Activated CD4-positive, CD25-positive, alpha-beta regulatory T cell treated with anti-CD3 and anti-CD28 coated beads, Interleukin-2, amount 50 U/mL, for 24 hours (primary cell): ENCODE data around the gene RAD51AP2.
A peak's percentile ranks its signal among the peaks of the same experiment; 100 is the strongest.
"Not testable (repeated sequence)": the region's sequence is repeated elsewhere in the genome, so short reads cannot be mapped to it uniquely, and the experiment has no call there.

ENCODE experiments used
- ATAC-seq, 2 donors: fragments of 150-1000 bp; cut with Tn5 transposase; one replicate each; pipeline ENCODE4 v1.10.0; 2021; ENCODE audit warnings: mild to moderate bottlenecking in 1 of 2, moderate library complexity in 1 of 2

Gene RAD51AP2

DNA sequence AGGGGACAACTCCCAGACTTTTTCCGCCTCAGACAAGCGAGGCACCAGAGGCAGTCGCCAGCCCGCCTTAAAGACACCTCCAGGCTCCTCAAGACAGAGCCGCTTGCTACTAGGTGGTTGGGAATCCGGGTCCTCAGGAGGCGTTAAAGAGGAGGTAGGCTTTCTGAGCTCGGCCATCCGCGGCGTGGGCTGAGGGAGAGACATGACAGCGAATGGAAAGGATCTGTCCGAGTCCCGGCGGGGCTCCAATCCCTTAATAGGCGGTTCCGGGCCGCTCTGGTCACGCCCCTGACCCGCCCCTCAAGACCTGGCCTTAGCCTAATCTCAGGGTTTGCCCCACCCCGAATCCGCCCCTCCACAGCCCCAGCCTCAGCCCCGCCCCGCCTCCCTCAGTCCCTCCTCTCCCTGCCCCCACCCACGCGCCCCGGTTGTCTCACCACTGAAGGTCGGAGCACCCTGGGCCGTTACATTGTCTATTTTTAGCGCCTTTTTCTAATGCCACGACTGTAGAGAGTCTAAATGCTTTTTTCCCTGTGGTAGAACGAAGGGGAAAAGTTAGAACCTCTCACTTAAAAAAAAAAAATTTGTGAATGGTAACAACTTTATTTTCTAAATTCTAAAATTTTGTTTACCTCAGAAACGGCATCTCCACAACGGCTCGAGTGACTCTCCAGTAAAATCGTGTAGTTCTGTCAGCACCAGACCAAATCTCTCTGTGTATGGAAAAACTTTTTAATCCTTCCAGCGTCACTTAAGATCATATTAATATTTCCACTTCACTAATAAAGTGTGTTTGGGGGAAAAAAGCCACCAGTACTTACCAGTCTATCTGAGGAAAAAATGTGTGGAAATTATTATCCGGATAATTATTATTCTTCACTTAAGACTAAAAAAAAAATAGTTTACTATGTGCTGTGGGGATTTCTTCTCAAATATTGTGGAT is at the start of gene RAD51AP2:
Gene RAD51AP2, minus strand, starts transcription at position 229 of the 943 bp plus-strand sequence. Its CDS starts 25 bp downstream, at position 204.
- peak in 1 of 2 donors; percentile 33 for ATAC-seq

DNA sequence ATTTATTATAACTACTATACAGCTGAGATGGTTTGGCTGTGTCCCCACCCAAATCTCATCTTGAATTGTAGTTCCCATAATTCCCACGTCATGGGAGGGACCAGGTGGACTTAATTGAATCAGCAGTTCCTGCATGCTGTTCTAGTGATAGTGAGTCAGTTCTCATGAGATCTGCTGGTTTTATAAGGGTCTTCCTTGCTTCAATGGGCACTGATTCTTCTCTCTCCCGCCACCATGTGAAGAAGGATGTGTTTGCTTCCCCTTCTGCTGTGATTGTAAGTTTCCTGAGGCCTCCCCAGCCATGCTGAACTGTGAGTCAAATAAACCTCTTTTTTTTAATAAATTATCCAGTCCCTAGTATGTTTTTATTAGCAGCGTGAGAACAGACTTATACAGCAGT is 47.5 kb upstream of the RAD51AP2 start:
- ATAC-seq = not testable (repeated sequence)

DNA sequence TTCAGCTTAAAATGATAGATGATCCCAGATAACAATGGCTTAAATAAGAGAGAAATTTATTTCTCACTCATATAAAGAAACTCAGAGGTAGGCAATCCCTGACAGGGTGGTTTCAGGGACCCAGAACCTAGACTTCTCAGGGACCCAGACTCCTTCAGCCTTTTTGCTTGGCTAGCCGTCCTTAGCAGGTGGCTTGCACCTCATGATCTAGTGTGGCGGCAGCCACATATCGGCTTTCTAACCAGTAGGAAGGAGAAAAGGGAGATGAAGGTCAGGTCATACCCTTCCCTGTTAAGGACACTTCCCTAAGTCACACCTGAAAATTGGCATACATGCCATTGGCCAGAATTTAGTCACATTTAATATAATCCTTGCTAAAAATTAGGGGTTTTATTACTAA is 40.6 kb upstream of the RAD51AP2 start:
- no peak for ATAC-seq

DNA sequence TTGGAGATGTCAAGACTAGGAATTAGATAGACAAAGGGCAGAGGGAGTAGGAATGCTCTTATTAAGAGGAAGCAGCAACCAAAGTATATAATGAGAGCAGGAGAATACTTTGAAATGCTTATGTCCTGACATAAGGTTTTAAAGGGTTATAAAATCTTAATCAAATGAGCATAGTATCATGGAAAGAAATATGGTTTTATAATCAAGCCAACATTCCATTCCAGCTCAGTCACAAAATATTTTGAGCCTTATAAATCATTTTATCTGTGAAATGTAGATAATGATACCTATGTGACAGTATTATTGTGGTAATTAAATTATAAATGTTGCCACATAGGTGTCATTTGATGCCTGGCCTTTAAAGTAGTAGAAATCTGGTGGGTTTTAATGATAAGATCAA is 39.8 kb upstream of the RAD51AP2 start:
- ATAC-seq = no peak

DNA sequence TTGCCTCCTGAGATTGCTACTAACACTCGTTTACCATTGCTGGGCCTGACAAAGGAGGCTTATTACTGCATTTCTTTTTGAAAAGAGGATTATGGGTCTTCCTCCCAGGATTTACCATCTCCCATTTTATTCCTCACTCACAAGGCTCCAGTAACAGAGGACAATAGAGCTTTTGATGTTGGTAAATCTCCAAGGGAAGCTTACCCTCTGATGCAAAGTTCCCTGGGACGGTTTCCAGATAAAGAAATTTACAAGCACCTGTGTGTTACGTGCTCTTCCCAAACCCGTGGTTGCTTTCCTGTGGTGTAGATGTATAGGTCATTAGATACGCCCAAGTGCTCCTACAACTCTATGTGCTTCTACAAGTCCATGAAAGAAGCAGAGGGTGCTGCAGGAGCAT is 39.4 kb upstream of the RAD51AP2 start:
- ATAC-seq = no peak

DNA sequence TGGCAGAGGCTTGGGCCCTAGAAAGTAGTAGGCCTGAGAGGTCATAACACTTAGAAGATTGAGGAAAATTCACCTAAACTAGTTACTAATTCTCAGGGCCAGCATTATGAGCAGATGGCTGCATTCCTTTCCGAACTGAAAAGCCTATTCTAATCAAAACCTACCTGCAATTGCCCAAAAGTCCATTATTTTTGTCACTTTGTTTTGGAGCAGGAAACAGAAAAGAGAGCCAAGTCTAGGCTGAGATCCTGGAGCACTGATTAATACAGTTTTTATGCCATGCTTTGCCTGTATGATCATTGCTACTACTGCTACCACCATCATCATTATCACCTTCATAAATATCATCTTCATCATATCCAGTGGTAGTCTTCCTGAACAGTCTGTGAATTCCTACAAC is 36.9 kb upstream of the RAD51AP2 start:
- ATAC-seq = no peak

DNA sequence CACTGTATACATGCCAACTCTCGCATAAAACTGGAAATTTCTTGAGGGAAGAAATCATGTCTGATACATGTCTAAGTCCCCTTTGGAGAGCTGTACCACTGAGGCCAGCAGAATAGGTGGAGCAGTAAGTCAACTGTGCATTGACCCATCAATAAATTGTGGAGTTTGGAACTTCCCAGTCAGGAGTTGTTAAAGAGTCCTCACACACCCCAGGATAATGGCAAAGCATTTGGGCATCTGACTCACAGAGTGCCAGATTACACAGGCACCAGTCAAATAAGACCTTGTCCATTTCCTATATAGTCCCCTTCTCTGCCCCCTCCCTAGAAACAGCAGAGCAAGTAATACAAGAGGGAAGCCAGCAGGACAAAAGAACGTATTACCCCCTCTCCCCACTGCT is 32.7 kb upstream of the RAD51AP2 start:
- ATAC-seq = no peak

DNA sequence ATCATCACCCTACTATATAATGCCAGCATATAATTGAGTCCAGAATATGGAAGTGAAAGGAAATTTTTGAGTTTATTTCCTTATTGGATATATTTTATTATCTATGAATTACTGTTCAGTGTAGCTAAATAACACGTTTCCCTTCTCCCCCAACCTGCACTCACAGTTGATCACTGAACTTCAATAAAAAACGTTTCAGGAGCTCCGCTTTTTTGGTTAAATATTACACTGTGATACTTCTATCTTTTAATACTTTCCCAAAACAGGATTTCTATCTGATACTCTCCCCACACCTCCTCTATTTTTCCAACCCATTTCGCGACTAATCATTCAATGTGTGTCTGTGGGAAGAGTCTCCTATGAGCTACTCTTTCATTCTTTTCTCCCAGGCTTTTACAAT is 29.5 kb upstream of the RAD51AP2 start:
- ATAC-seq = no peak

DNA sequence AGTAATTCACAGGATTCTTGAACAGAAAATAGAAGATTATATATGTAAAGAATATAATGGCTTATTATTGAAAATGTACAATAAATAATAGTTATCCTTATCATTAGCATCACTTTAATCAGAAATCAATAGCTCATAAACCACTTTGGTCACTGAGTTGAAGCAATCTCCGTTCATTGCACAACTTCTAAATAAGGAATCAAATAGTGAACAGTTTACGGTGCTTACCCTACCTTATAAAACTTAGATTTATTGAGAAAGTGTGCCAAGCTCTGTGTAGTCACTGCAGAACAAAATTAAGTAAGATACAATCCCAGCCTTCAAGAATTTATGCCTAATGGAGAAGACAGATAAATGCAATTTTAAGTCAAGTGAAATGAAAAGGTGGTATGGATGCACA is 29.0 kb upstream of the RAD51AP2 start:
- no peak for ATAC-seq

DNA sequence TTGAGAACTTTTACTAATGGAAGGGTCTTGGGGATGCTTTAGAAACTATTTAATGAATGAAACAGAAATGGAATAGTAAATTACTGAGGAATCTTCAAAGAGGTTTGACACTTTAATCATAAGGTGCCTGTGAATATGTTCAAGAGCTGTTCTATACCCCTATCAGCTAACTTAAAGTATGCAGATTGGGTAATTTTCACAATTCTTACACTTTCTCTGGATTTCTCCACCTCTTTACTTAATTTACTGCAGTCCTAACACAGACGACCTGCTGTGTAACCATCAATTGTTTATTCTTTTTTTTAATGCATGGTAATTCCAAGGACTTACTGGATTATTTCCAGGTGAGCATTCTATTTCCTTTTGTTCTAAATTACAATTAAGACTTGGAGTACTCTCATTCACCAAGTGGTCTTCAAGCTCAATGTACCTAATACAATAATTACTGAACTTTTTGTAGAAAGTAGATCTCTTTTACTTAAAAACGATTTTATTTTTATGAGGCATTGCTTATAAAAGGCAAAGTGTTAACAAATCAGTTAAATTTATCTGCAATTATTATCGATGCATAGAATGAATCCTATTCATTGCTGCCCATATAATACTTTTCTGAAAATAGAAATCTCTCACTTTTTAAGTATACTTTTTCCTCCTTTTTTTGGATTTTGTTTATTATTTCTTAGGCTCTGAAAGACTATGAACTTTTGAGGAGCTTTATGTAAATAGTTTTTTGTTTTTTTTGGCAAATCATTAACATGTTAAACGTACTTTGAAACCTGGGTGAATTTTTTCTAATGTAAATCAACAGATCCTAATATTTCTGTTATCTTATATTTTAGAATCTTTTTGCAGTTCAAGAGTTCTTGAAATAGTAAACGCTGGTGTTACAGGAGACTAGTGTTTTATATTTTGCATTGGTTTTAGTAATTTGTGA is 27.7 kb upstream of the RAD51AP2 start:
- ATAC-seq = no peak

DNA sequence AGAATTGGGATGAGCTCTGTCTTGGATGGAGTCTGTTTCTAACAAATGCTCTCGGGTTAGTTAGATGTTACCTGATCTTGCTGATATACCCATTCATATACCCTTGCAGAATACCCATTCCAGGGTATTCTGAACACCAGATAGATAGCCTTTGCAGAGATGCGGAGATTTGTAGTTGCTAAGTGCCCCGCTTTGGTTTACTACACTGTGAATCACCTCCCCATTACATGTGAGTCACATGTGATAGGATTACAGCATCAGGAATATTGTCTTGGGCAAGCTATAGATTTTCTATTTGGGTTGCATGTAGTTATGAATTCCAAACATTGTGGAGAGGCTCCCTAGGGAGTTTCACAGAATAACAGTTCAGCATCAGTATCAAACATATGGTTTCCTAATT is 26.0 kb upstream of the RAD51AP2 start:
- ATAC-seq = no peak

DNA sequence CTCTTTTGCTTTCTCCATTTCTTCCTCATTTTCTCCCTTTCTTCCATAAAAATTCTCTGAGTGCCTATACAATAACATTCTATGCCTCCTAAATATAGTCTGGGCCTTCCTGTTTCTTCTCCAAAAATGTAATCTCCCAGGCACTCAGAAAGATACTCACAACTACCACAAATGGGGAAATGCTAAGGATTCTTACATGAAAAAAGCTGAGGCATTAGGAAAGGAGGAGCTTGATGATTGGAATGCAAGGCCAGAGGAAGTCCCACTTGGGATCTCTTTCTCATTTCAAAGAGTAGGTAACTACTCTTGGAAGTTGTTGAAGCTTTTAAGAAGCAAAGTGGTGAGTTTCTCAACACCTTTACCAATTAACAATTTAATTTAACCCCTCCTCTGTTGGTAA is 25.6 kb upstream of the RAD51AP2 start:
- no peak for ATAC-seq

DNA sequence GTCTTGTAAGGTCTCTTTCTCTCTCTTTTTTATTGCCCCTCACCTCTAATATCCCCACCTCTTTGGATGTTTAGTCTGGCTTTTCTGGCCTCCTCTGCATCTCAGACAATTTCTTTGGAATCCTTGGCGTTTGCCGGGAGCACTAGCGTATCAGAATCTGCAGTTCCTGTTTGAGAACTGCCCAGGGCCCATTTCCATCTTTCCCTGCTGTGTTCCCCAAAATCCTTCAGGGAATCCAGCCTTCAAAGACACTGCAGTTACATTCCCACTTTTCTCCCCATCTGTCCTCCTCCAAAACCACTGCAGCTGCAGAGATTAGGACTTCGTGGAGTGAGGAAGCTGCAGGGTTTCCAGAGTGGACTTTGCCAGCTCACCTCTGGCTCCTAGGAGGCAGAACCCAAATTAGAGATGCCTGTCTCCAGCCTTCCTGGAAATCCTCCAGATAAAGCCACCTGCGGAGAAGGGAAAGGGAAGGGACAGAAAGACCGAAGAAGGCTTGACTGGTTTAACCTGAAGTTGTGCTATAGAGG is 25.0 kb upstream of the RAD51AP2 start:
- no peak for ATAC-seq

DNA sequence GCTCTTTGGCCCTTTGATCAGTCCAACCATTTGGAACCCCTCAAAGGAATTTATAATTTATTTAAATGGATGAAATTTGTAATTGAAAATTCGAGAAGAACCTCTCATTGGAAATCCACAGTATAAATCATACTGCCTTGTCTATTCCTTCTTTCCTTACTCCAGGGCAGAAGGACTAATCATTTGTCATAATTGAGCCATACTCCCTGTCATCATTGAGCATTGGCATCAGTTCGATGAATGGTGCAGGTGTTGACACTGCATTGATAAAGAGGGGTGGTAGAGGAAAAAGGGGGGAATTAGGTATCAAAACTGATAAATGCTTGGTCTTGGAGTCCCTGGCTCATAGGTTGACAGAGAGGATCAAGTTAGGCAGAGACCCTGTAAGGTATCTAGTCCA is 24.2 kb upstream of the RAD51AP2 start:
- ATAC-seq = no peak

DNA sequence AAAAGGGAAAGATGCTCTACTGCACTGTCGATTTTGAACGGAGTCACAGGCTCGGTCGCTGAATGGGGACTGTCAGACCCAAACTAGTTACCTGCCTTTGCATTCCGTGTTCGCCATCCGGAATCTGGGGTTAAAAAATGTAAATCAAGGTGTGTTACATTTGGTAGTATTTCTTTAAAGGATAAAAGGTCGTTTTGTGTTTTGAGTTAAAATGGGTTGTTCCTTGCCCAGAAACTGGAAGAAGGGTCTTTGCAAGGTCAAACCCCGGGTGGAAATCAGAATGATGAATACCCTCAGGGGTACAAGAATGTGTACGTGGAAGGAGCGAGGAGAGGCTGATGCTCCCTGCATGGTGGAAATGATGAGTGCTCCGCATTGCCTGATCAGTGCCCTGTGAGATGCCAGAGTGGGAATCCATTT is 23.3 kb upstream of the RAD51AP2 start:
- ATAC-seq = no peak

DNA sequence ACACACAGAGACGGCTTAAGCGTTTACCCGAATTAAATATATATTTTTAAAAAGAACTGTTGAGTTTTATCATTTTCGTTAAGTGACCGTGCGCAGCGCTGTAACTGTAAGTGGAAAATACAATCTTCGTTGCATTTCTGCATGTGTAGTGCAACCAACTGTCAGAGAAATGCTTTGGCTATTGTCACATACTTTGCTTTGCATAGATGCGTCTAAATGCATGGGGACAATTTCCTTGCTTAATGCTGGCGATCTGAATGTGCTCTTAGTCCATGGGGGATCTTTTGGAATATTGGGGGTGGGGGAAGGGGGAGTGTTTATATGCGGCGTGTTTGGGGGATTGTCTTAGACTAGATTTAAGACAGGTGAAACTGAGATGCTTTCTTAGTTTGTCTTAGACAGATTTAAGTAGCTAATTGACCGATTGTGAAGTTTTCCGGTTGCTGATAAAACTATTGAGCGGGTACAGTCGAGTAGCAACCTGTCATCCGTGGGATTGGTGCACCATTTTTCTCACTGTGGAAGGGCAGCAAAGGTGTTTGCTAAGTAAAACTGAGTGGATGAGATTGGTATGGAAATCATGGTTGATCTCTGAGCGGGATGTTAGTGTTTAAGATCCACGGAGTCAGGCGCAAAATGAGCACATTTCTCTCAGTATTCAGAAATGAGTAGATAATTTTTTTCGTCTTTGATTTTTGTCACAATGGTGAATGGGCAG is 22.7 kb upstream of the RAD51AP2 start:
- no peak for ATAC-seq

DNA sequence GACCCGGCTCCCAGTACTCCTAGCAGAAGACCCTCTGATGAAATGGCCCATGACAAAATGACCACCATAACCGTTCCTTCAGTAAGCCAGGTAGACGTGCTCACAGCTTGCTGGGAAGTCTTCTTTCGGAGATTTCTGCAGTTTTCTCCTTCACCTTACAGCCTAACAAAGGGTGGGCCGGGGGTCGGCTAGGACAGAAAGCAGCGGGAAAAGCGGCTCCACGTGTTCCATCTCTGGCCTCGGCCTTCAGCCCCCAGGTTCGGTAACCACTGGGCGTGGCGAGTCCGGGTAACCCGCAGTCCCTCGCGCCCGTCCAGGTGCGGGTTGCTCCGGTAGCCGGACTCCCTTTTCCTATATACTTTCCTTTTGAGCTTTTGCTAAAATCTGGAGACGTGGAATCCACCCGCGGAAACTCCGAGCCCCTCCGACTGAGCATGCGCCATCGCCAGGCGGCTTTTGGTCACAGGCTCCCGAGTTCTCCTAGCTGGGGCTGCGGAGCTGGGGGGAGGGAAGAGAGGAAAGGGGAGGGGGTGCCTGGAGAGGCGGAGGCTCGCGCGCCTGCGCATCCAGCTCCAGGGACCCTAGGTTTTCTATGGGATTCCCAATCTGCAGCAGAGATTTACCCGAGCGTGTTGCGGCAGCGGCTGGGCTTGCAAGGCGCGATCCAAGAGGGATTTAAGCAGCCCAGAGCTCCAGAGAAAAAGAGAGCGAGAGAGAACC is 22.0 kb upstream of the RAD51AP2 start, which contains the start of gene VSNL1:
Gene VSNL1, plus strand, starts transcription at position 604 of the 720 bp plus-strand sequence. CDS start 51,379 bp downstream, outside the sequence.
- no peak for ATAC-seq

DNA sequence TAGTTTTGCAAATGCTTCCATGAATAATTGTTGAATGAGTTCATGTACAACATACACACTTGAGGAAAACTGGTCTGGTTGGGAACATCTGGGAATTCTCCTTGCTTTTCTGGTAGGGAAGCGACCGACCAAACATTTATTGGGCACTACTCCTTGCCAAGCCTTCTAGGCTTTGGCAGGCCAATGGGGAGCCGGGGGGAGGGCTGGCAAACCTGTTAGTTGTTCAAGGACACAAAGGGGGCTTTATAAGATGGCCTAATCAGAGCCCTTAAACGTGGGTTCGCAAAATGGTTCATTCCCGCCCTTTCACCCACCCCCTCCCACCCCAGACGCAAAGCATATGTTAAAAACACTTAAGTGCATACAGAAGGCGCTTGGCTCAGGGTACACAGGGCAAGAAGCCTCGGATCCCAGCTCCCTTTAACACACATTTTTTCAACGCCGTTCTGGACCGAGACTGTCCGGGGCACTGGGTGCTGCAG is 21.4 kb upstream of the RAD51AP2 start:
- no peak for ATAC-seq

DNA sequence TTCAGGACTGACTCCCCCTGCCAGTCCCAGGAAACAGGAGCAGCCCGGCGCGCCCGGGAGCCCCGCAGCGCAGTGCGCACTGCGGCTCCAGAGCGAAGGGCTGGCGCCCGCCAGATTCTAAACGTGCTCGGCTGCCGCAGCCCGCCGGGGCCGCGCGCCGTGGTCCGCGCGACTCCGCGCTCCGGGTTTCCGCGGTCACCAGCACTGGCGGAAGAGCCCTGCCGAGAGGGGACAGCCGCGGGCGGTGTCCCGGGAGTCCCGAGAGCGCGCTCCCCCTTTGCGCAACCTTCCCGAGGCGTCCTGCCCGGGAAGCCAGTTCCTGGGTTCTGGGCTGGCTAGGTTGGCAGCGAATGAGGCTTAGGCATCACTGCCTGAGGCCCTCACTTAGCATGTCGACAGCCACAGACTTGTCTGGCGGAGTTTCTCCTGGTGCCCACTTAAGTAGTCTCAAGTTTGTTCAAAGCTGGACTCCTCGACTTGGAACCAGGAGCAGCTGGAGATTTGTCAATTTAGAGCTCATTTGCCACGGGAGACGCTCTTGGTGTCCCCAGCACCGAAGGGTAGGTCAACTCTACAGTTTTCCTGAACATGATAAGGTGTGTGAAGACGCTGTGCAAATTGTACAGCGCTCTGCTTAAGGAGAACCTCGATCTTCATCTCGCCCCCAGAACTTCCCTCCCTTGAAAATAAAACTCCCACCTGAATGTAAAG is 20.8 kb upstream of the RAD51AP2 start:
- ATAC-seq = no peak

DNA sequence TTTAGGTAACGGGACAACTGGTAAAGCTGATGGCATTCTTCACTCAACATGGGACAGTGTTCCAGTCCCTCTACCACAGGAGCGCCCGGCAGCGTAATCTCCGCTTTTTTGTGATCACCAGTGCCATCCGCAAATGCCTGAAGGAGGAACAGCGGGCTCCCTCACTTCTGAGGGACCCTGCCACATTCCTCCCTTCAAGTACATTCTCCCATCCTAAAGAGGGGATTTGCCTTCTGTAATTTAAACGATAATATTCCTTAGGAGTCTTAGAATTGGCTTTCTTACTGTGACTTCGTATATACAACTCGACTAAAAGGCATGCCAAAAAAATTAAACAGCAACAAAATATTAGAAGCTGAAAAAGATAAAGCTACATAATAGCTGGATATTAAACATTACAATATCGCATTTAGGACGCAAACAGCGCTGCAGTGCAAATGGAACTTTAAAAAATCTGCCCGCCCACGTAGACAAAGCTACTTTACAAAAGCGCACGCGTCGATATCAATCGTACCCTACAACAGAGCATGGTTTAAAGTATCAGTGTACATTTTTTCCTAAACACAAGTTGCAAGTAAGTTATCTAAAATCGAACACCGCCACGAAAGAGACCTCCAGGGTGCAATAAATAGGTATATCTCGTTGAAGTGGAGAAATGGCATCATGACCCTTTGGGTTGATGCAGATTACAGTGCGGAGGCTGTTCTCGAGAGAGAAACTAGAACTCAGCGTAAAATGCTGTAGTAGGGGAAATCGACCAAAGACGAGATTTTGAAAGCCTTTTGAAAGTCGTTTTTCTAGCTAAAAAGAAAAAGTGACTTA is 20.0 kb upstream of the RAD51AP2 start:
- no peak for ATAC-seq
